Measurements from ENCODE around the gene NDUFB5.

Gene NDUFB5

DNA sequence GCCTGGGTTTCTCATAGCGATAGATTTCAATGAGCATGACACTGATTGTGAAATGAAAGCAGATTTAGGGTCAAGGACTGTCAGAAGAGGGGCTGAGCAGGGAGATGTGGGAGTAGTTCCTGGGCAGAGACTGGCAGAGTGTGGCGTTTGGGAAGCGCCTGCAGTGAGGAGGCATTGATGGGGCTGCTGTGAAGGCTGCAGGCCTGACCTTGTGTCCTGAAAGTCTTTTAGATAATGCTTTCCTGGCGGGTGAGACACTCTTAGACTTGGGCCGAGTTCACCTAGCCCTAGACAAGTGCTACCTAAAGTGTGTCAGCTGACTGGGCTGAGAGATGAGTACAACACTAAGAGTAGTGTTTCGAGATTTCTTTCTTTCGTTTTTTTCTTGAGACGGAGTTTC lies 68.9 kb downstream of the NDUFB5 start:
- FAIRE-seq = no peak
- TF ChIP-seq POLR2A (IDR thresholded peaks at IDR 0.05; ENCODE audit: low read depth, low read length) = no peak
- DNase-seq (ENCODE audit: insufficient read length, low spot score) = no peak

DNA sequence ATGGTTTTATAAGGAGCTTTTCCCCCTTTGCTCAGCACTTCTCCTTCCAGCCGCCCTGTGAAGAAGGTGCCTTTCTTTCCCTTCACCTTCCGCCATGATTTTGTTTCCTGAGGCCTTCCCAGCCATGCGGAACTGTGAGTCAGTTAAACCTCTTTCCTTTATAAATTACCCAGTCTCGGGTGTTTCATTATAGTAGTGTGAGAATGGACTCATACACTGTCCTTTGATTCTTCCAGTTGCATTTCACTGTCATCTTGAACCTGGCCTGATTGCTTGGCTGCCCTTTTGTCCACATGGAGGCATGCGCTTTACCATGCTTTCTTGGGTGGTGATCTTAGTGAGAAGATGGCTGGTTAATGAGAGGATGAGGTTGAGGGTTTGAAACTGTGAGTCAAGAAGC lies 71.5 kb downstream of the NDUFB5 start:
- DNase-seq (ENCODE audit: insufficient read length, low spot score) (no peak), FAIRE-seq (no peak)
- no peak for TF ChIP-seq POLR2A (IDR thresholded peaks at IDR 0.05; ENCODE audit: low read depth, low read length)
